GM19395 (cell line): ENCODE measurements around the gene NBEAL2.
"Not testable (repeated sequence)": the region's sequence is repeated elsewhere in the genome, so short reads cannot be mapped to it uniquely, and the experiment has no call there.

Experiments used
- ATAC-seq: cut with Tn5 transposase; IDR thresholded peaks from one replicate; pipeline ENCODE4 v1.9.1; 2021; ENCODE audit warnings: mild to moderate bottlenecking, moderate library complexity; ENCODE audit not compliant: unreplicated experiment

NBEAL2 gene

GRCh38 chr3:46959161-46959511 is 20.3 kb upstream of the NBEAL2 start:
- no peak for ATAC-seq

- ATAC-seq, result no peak
Observed at GRCh38 chr3:46960081-46960701, 19.3 kb upstream of the NBEAL2 start.

- no peak for ATAC-seq
Observed at GRCh38 chr3:46960835-46961234, 18.6 kb upstream of the NBEAL2 start.

DNA sequence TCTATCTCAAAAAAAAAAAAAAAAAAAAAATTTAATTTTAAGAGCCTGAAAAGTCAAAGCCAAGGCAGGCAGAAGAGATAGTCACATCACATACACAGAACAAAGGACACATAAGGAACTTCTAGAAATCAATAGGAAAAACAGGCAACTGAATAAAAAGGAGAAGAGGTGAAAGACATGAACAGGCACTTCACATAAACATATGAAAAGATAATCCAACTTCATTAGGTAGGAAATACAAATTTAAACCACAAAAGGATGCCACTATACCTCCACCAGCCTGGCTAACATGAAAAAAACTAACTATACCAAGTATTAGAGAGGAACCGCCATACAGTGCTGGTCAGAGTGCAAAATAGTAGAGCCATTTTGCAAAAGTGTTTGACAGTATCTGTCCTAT is 17.0 kb upstream of the NBEAL2 start:
- no peak for ATAC-seq

GRCh38 chr3:46962990-46963389 is 16.5 kb upstream of the NBEAL2 start:
- ATAC-seq, result no peak

DNA sequence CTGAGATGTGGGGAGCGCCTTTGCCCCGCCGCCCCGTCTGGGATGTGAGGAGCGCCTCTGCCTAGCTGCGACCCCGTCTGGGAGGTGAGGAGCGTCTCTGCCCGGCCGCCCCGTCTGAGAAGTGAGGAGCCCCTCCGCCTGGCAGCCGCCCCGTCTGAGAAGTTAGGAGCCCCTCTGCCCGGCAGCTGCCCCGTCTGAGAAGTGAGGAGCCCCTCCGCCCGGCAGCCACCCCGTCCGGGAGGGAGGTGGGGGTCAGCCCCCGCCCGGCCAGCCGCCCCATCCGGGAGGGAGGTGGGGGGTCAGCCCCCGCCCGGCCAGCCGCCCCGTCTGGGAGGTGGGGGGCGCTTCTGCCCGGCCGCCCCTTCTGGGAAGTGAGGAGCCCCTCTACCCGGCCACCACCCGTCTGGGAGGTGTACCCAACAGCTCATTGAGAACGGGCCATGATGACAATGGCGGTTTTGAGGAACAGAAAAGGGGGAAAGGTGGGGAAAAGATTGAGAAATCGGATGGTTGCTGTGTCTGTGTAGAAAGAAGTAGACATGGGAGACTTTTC is 15.4 kb upstream of the NBEAL2 start:
- ATAC-seq, result not testable (repeated sequence)

GRCh38 chr3:46965151-46965550 is 14.3 kb upstream of the NBEAL2 start:
- no peak for ATAC-seq

DNA sequence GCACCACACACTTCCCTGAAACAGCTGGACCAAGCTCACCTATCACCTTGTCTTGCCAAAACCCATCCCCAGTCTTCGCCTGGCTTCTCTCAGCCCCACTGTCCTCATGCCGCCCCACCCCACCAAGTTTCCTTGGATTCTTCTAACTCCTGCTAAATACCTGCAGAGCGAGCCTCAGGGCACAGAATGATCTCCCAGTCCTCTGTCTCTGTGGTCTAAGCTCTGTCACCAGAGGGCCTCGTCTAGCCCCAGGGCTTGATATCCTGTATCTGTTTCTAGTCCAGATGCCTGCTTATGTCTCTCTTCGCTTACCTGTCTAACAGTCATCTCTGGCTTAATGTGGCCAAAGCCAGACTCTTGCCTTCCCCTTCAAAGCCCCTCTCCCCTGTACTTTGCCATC is 12.7 kb upstream of the NBEAL2 start:
- no peak for ATAC-seq

- no peak for ATAC-seq
Observed at GRCh38 chr3:46968783-46969428, 10.6 kb upstream of the NBEAL2 start.

GRCh38 chr3:46970391-46971091 is 8.9 kb upstream of the NBEAL2 start:
- no peak for ATAC-seq

DNA sequence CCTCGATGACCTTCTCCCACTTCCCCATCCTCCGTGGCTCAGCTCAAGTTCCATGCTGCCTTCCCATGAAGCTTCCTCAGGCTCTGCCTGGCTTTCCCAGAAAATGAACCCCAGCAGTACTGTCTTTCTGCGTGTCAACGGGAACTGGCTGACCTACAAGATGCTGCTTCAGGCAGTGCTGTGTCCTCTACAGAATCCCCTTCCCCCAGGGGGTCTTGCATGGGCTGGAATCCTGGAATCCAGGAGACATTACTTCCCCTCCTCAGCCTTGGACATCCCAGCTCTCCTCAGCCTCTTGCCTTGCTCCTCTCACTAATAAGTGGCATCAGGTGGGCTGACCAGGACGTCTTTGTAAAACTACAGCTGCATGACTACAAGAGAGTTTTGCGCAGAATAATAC is 8.3 kb upstream of the NBEAL2 start:
- no peak for ATAC-seq

GRCh38 chr3:46971742-46972141 is 7.7 kb upstream of the NBEAL2 start:
- ATAC-seq, result no peak

DNA sequence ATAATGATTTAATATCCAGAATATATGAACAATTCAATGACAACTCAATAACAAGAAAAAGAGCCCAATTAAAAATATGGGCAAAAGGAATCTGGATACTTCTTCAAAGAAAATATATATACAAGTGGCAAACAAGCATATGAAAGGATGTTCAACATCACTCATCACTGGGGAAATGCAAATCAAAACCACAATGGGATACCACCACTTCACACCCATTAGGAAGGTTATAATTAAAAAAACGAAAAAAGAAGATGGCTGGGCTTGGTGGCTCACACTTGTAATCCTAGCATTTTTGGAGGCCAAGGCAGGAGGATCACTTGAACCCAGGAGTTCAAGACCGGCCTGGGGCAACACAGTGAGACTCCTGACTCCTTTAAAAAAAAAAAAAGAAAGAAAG is 7.1 kb upstream of the NBEAL2 start:
- ATAC-seq, result no peak

GRCh38 chr3:46974421-46975171 is 4.9 kb upstream of the NBEAL2 start:
- no peak for ATAC-seq

GRCh38 chr3:46976326-46977190 is 2.9 kb upstream of the NBEAL2 start, which contains the start of gene CCDC12:
CCDC12 (minus strand) TSS chr3:46976745; CDS start chr3:46976732, 13 bp downstream.
- peak; percentile 61 for ATAC-seq

DNA sequence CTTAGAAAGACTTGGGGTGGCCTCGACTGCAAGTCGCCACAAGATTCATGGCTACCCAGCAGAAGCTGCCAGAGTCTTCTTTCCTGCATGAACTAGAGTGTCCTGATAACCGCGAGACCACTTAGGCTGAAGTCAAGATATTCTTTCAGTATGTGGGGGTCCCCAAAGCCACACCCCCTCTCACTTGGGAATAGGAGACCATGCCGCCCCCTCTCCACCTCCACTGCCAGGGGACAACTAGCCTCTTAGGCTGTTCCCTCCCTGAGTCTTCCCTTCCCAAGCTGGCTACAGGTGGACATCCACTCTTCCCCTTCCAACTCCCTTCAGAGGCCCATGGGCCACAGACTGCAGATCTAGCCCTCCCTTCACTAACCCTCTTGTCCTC is 1.7 kb upstream of the NBEAL2 start:
- no peak for ATAC-seq

DNA sequence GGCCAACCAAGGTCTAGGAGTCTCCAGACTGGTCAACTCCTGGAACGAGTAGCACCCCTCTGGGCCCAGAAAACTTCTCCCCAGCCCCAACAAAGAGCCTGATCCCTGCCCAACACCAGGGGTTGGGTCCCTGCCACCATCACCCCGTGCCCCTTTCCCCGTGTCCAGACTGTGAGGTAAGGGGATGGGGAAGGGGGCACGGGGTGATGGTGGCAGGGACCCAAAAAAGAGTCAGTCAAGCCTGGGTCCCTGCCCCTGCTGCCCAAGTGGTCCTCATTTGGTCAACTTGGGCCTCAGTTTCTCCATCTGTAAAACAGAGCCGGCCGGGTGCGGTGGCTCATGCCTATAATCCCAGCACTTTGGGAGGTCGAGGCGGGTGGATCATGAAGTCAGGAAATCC is 1.1 kb upstream of the NBEAL2 start:
- no peak for ATAC-seq

DNA sequence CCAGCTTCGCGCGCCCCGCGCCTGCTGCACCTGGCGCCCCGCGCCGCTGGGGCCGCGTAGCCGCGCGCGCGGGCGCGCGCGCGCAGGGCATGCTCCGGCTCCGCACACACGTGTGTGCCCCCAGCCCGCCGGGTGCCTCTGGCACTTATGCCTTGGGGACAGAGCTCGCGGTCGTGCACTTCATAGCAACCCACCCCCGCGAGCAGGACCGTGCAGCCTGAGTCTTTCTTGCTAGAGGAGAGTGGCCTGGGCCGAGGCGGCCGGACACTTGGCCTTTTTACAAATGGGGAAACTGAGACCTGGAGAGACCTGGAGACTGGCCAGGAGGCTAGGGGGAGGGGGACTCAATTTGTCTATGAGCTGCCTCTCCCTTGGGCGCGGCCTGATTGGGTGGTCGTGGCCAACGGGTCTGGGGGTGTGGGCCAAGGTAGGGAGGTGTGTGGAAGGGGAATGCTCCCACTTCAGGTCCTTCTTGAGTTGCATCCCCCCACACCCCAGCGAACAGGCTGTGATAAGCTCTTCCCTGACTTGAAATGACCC is 562 bp downstream of the NBEAL2 start:
- ATAC-seq, result no peak

DNA sequence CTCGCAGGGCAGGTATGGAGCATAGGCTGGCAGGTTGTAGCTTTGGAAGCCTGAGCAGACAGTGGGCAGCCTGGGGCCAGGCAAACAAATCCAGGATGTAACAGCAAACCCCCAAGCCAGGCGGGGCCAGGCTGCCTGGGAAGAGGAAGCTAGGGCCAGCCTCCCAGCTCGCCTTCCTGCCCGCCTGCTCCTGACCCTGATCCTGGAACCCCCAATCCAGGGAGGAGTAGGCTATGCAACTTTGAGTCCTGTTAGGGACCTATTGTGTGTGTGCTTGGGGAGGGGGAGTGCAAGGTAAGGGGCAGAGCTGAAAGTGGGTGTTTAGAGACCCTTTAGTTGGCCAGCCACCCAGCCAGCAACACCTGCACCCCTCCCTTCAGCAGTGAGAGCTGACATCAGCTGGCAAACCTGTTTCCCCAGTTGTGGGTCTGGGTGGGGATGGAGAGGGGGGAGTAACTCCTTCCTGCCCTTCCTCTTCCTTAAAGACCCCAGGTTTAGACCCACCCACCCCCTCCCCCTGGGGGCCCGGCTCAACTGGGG is 2.5 kb downstream of the NBEAL2 start:
- no peak for ATAC-seq

GRCh38 chr3:46982546-46982945 is 3.1 kb downstream of the NBEAL2 start:
- no peak for ATAC-seq
